B cell (primary cell): ENCODE measurements around the gene TRIM15.

Experiments used
- CTCF ChIP-seq: fragments of 200-600 bp; IDR thresholded peaks from one replicate; pipeline ENCODE4 v1.8.0; 2022; ENCODE audit warnings: antibody characterized with exemption, mild to moderate bottlenecking
- EZH2 ChIP-seq: IDR thresholded peaks from 2 replicates; pipeline ENCODE4 v1.6.1; 2012; ENCODE audit warnings: borderline replicate concordance, low read depth, mild to moderate bottlenecking, moderate library complexity, low read length; ENCODE audit not compliant: insufficient read depth, poor library complexity, severe bottlenecking

- TF ChIP-seq CTCF (no peak), EZH2 (no peak)
These were observed 13.3 kb upstream of the TRIM15 start for GRCh38 chr6:30149858-30150550.
